HepG2 (cell line): ENCODE results near the gene CTDNEP1. TPM values are rescaled to one million over a fixed set of nuclear protein-coding genes. Genes with fewer than 3 reads are reported as not detected.

Source experiments
- HNF1A ChIP-seq, 2 experiments: sonication (generic) in 1 of 2; formaldehyde crosslinking in 1 of 2; IDR thresholded peaks; 2 replicates each; pipeline versions ENCODE4 v1.4.0 to v1.6.1; 2016 to 2020; ENCODE audit warnings: borderline replicate concordance in 1 of 2, low read depth in 1 of 2, mild to moderate bottlenecking in 1 of 2, missing genetic modification reagents in 1 of 2
- KLF11 ChIP-seq: IDR thresholded peaks from 2 replicates; pipeline ENCODE4 v1.6.1; 2016; ENCODE audit warnings: missing compliant biosample characterization
- PBX3 ChIP-seq: sonication (generic); formaldehyde crosslinking; IDR thresholded peaks from 2 replicates; pipeline ENCODE4 v1.8.1; 2023; ENCODE audit warnings: missing genetic modification reagents, inconsistent platforms, borderline replicate concordance
- POLR2AphosphoS5 ChIP-seq: IDR thresholded peaks from 2 replicates; pipeline ENCODE4 v1.6.1; 2012; ENCODE audit warnings: low read depth, low read length
- SOX5 ChIP-seq: IDR thresholded peaks from 2 replicates; pipeline ENCODE4 v1.6.1; 2016; ENCODE audit warnings: borderline replicate concordance
- ZKSCAN8 ChIP-seq: IDR thresholded peaks from 2 replicates; pipeline ENCODE4 v1.6.1; 2016; ENCODE audit warnings: borderline replicate concordance, missing genetic modification reagents, missing compliant biosample characterization
- ZNF549 ChIP-seq: sonication (generic); formaldehyde crosslinking; IDR thresholded peaks from 2 replicates; pipeline ENCODE4 v1.5.0; 2020; ENCODE audit warnings: missing genetic modification reagents
- ZNF772 ChIP-seq: sonication (generic); formaldehyde crosslinking; IDR thresholded peaks from 2 replicates; pipeline ENCODE4 v1.5.0; 2020; ENCODE audit warnings: mild to moderate bottlenecking, missing genetic modification reagents
- ZNF781 ChIP-seq: sonication (generic); formaldehyde crosslinking; IDR thresholded peaks from 2 replicates; pipeline ENCODE4 v1.5.1; 2020; ENCODE audit warnings: borderline replicate concordance, mild to moderate bottlenecking, missing genetic modification reagents; ENCODE audit errors: not compliant biosample characterization
- ZNF790 ChIP-seq: sonication (generic); formaldehyde crosslinking; IDR thresholded peaks from 2 replicates; pipeline ENCODE4 v1.8.0; 2022; ENCODE audit warnings: missing genetic modification reagents, mild to moderate bottlenecking, borderline replicate concordance
- ZNF83 ChIP-seq: sonication (generic); formaldehyde crosslinking; IDR thresholded peaks from 2 replicates; pipeline ENCODE4 v1.4.0; 2020; ENCODE audit warnings: missing genetic modification reagents, mild to moderate bottlenecking, borderline replicate concordance
- polyA plus RNA-seq, 8 experiments: library from polyadenylated mRNA; depleted of rRNA in 3 of 8; stranded (reverse) in 7 of 8; unstranded in 1 of 8; fragments of >200 nt; fragmentation: Illumina TruSeq in 4 of 8; extraction: Trizol in 4 of 8; gene quantifications; 2 replicates each; pipeline versions ENCODE4 v1.2.1 to v1.2.3, GENCODE V29; 2011 to 2016; ENCODE audit warnings: low read depth in 4 of 8, missing spikeins in 1 of 8, mixed read lengths in 1 of 8; ENCODE audit not compliant: insufficient read depth in 1 of 8
- total RNA-seq, 5 experiments: library from RNA; depleted of rRNA; stranded (reverse); fragments of >200 nt; fragmentation: Illumina TruSeq; extraction: Trizol; gene quantifications; 2 replicates each; pipeline ENCODE4 v1.2.3, GENCODE V29; 2016; ENCODE audit warnings: low read depth in 1 of 5
- TF ChIP-seq, protein P1 (sequence below), 2 experiments: fragments of 450-650 bp in 1 of 2; sonication (generic) in 1 of 2; formaldehyde crosslinking in 1 of 2; IDR thresholded peaks; 2 replicates each; pipeline versions ENCODE4 v1.6.1 to v1.8.0; 2016 to 2022; ENCODE audit warnings: antibody characterized with exemption in 1 of 2, mild to moderate bottlenecking in 1 of 2, missing genetic modification reagents in 1 of 2

Gene CTDNEP1
- total and polyA plus RNA-seq, 2 of the 13 experiments (the other 11 are each of a cell fraction or from before 2014, with no cell fraction given): 19.8 to 118 TPM

GRCh38 chr17:7214300-7215135, 37.0 kb downstream of the CTDNEP1 start (continued):
- TF ChIP-seq, protein P1, sequence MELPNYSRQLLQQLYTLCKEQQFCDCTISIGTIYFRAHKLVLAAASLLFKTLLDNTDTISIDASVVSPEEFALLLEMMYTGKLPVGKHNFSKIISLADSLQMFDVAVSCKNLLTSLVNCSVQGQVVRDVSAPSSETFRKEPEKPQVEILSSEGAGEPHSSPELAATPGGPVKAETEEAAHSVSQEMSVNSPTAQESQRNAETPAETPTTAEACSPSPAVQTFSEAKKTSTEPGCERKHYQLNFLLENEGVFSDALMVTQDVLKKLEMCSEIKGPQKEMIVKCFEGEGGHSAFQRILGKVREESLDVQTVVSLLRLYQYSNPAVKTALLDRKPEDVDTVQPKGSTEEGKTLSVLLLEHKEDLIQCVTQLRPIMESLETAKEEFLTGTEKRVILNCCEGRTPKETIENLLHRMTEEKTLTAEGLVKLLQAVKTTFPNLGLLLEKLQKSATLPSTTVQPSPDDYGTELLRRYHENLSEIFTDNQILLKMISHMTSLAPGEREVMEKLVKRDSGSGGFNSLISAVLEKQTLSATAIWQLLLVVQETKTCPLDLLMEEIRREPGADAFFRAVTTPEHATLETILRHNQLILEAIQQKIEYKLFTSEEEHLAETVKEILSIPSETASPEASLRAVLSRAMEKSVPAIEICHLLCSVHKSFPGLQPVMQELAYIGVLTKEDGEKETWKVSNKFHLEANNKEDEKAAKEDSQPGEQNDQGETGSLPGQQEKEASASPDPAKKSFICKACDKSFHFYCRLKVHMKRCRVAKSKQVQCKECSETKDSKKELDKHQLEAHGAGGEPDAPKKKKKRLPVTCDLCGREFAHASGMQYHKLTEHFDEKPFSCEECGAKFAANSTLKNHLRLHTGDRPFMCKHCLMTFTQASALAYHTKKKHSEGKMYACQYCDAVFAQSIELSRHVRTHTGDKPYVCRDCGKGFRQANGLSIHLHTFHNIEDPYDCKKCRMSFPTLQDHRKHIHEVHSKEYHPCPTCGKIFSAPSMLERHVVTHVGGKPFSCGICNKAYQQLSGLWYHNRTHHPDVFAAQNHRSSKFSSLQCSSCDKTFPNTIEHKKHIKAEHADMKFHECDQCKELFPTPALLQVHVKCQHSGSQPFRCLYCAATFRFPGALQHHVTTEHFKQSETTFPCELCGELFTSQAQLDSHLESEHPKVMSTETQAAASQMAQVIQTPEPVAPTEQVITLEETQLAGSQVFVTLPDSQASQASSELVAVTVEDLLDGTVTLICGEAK (IDR thresholded peaks at IDR 0.05): no peak
- TF ChIP-seq, protein P1 (CRISPR knock-in tag; IDR thresholded peaks at IDR 0.05): 0 out of 2 replicates have a peak, but pooled peaks have one; percentile 26
- TF ChIP-seq ZNF772 (CRISPR knock-in tag): 0 out of 2 replicates have a peak, but pooled peaks have one; percentile 54
- TF ChIP-seq PBX3 (CRISPR knock-in tag): no peak
- TF ChIP-seq HNF1A (IDR thresholded peaks at IDR 0.05; ENCODE audit: low read depth): no peak
- TF ChIP-seq HNF1A (CRISPR knock-in tag; IDR thresholded peaks at IDR 0.05; ENCODE audit: borderline replicate concordance): peak; percentile 57; the same call in 1 of the 2 replicates
- 0 out of 2 replicates have a peak, but pooled peaks have one; percentile 0 for TF ChIP-seq SOX5 (CRISPR knock-in tag)
- TF ChIP-seq ZNF549 (CRISPR knock-in tag): no peak
- no peak for TF ChIP-seq POLR2AphosphoS5
- no peak for TF ChIP-seq ZNF790 (CRISPR knock-in tag)
- no peak for TF ChIP-seq ZNF83 (CRISPR knock-in tag)
- TF ChIP-seq ZNF781 (CRISPR knock-in tag): no peak
- no peak for TF ChIP-seq KLF11
- no peak for TF ChIP-seq ZKSCAN8 (CRISPR knock-in tag)
